ENCODE measurements around the gene PDHX.

The PDHX gene

DNA sequence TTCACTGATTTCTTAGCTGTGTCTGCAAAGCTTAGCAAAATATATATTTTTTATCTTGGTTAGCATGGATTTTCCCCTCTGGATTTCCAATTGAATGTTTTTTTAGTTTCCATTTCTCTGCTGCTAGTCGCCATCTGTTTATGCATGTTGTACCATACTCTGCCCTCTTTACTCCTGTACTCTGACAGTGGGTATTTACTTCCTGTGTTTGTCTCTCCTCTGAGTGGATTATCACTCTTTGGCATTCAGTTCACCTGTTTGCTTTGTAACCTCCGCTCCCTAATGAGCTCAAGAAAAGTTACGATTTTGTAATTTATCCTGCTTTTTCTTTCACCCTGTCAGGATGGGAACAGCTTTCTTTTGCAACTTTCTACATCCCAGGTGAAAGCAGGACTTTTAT, 59.1 kb downstream of the PDHX start (continued):
- TF ChIP-seq, protein P1, sequence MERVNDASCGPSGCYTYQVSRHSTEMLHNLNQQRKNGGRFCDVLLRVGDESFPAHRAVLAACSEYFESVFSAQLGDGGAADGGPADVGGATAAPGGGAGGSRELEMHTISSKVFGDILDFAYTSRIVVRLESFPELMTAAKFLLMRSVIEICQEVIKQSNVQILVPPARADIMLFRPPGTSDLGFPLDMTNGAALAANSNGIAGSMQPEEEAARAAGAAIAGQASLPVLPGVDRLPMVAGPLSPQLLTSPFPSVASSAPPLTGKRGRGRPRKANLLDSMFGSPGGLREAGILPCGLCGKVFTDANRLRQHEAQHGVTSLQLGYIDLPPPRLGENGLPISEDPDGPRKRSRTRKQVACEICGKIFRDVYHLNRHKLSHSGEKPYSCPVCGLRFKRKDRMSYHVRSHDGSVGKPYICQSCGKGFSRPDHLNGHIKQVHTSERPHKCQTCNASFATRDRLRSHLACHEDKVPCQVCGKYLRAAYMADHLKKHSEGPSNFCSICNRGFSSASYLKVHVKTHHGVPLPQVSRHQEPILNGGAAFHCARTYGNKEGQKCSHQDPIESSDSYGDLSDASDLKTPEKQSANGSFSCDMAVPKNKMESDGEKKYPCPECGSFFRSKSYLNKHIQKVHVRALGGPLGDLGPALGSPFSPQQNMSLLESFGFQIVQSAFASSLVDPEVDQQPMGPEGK (CRISPR knock-in tag; IDR thresholded peaks at IDR 0.05; ENCODE audit: borderline replicate concordance), result no peak
- TF ChIP-seq TOX (CRISPR knock-in tag; IDR thresholded peaks at IDR 0.05; ENCODE audit: borderline replicate concordance) (no peak), RARB (CRISPR knock-in tag; IDR thresholded peaks at IDR 0.05) (no peak), BACH2 (CRISPR knock-in tag; IDR thresholded peaks at IDR 0.05; ENCODE audit: borderline replicate concordance) (no peak)

DNA sequence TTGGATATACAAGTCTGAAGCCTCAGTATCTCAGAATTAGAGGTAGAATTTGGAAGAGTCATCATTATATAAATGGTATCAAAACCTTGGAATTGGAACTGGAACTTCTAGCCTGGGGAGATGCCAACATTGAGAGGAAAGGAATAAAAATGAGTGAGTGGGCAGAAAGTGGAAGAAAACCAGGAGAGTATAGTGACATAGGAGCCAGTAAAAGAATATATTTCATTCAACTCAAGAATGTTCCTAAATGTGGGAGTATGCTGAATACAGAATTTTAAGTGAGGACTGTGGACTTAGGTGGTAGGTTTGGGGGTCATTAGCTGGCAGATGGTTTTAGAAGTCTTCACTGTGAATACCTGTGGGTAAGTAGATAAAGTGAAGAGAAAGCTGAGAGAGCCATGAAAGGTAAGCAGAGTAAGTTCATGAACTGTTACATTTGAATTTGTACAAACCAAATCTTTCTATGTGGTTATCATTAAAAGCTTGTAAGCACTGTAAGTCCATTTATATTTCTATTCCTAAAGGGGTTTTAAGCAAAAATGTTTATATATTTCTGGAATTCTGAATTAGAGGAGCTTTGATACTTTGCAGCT, 60.2 kb downstream of the PDHX start:
- no peak for TF ChIP-seq TCF4 (CRISPR knock-in tag; IDR thresholded peaks at IDR 0.05; ENCODE audit: borderline replicate concordance)
- no peak for TF ChIP-seq BACH2 (CRISPR knock-in tag; IDR thresholded peaks at IDR 0.05; ENCODE audit: borderline replicate concordance)
- TF ChIP-seq ZNF565 (CRISPR knock-in tag; conservative IDR thresholded peaks at IDR 0.05; ENCODE audit: low read depth), result no peak
- no peak for TF ChIP-seq CSDC2 (CRISPR knock-in tag; IDR thresholded peaks at IDR 0.05)
- no peak for TF ChIP-seq ARNTL (CRISPR knock-in tag; IDR thresholded peaks at IDR 0.05; ENCODE audit: borderline replicate concordance, low read depth)
- TF ChIP-seq ZFP30 (CRISPR knock-in tag; IDR thresholded peaks at IDR 0.05), result no peak
- TF ChIP-seq, protein P2, sequence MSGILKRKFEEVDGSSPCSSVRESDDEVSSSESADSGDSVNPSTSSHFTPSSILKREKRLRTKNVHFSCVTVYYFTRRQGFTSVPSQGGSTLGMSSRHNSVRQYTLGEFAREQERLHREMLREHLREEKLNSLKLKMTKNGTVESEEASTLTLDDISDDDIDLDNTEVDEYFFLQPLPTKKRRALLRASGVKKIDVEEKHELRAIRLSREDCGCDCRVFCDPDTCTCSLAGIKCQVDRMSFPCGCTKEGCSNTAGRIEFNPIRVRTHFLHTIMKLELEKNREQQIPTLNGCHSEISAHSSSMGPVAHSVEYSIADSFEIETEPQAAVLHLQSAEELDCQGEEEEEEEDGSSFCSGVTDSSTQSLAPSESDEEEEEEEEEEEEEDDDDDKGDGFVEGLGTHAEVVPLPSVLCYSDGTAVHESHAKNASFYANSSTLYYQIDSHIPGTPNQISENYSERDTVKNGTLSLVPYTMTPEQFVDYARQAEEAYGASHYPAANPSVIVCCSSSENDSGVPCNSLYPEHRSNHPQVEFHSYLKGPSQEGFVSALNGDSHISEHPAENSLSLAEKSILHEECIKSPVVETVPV (CRISPR knock-in tag; IDR thresholded peaks at IDR 0.05), result no peak
- TF ChIP-seq TOX (CRISPR knock-in tag; IDR thresholded peaks at IDR 0.05; ENCODE audit: borderline replicate concordance), result no peak
- ATAC-seq, result peak; percentile 59

DNA sequence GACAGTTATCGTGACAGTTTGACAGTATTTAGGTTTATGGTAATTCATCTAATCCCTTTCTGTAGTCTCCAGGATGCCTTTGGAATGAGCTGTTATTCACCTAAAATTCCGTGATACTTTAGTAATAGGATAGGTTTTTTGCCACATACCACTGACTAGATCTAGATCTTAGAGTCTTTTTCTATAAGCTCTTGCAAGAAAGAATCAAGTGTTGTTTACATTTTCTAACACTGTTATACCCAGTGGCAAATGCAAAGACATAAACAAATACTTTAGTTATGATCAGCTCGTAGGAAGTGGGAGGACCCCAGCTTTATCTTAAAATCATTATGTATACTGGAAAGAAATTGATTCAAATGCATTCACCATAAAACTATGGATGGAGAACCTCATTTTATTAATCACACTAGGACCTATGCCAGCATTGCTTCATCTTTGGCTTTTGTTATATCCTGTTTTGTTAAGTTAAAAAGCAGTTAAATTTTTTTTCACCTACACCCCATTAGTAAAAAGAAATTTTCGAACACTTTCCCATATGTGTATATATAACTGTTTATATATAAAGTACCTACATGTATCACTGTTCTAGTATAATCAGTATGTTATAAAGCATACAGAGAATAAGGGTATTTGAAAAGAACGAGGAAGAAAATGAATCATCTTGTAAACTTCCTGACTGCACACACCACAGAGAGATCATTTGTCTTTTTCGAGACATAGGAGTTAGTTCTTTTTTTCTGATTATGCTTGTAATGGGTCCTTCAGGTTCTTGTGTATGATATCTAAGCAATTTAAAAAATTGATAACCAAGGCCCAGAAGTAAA, 60.9 kb downstream of the PDHX start:
- ATAC-seq, result peak; percentile 85

More for the DNA sequence above, 60.9 kb downstream of the PDHX start:
- TF ChIP-seq ISL1 (CRISPR knock-in tag; IDR thresholded peaks at IDR 0.05), result peak; percentile 97; the same call in 1 of the 2 replicates
- TF ChIP-seq TCF4 (CRISPR knock-in tag; IDR thresholded peaks at IDR 0.05; ENCODE audit: borderline replicate concordance), result no peak
- TF ChIP-seq BACH2 (CRISPR knock-in tag; IDR thresholded peaks at IDR 0.05; ENCODE audit: borderline replicate concordance), result no peak
- TF ChIP-seq ZNF8 (CRISPR knock-in tag; IDR thresholded peaks at IDR 0.05), result no peak
- TF ChIP-seq ZNF565 (CRISPR knock-in tag; conservative IDR thresholded peaks at IDR 0.05; ENCODE audit: low read depth), result no peak
- peak; percentile 64; the same call in 1 of the 2 replicates for TF ChIP-seq GLIS3 (CRISPR knock-in tag; IDR thresholded peaks at IDR 0.05)
- TF ChIP-seq ESRRG (CRISPR knock-in tag; IDR thresholded peaks at IDR 0.05), result peak; percentile 53; the same call in 1 of the 2 replicates
- TF ChIP-seq ZC3H10 (CRISPR knock-in tag; IDR thresholded peaks at IDR 0.05), result 0 out of 2 replicates have a peak, but pooled peaks have one; percentile 31
- no peak for TF ChIP-seq ZFP3 (CRISPR knock-in tag; IDR thresholded peaks at IDR 0.05)
- TF ChIP-seq, protein P1 (CRISPR knock-in tag; IDR thresholded peaks at IDR 0.05; ENCODE audit: borderline replicate concordance), result peak; percentile 81; the same call in 1 of the 2 replicates
- TF ChIP-seq PPARA (CRISPR knock-in tag; IDR thresholded peaks at IDR 0.05; ENCODE audit: borderline replicate concordance), result no peak
- TF ChIP-seq, protein P3, sequence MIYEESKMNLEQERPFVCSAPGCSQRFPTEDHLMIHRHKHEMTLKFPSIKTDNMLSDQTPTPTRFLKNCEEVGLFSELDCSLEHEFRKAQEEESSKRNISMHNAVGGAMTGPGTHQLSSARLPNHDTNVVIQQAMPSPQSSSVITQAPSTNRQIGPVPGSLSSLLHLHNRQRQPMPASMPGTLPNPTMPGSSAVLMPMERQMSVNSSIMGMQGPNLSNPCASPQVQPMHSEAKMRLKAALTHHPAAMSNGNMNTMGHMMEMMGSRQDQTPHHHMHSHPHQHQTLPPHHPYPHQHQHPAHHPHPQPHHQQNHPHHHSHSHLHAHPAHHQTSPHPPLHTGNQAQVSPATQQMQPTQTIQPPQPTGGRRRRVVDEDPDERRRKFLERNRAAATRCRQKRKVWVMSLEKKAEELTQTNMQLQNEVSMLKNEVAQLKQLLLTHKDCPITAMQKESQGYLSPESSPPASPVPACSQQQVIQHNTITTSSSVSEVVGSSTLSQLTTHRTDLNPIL (CRISPR knock-in tag; IDR thresholded peaks at IDR 0.05; ENCODE audit: low read depth), result peak; percentile 88
- TF ChIP-seq, protein P2 (CRISPR knock-in tag; IDR thresholded peaks at IDR 0.05), result peak; percentile 83; the same call in 1 of the 2 replicates
- no peak for TF ChIP-seq POU6F1 (CRISPR knock-in tag; IDR thresholded peaks at IDR 0.05; ENCODE audit: borderline replicate concordance, low read depth)
